ENCODE results near the gene LRP1.

GRCh38 chr12:57133013-57133569 lies 4.8 kb downstream of the LRP1 start:
- TF ChIP-seq ZNF274 (IDR thresholded peaks at IDR 0.05; ENCODE audit: low read depth, low read length) = no peak
- TF ChIP-seq YY1 (IDR thresholded peaks at IDR 0.05; ENCODE audit: insufficient read depth, insufficient read length) = no peak

Measured in NT2/D1 (cell line).